Testis (tissue), 3 donors: ENCODE measurements around the gene MAML2. TPM values are rescaled to one million over a fixed set of nuclear protein-coding genes. Genes with fewer than 3 reads are reported as not detected.
A peak's percentile ranks its signal among the peaks of the same experiment; 100 is the strongest.

Source experiments
- DNase-seq: peaks from one replicate; pipeline ENCODE4 v3.0.0-alpha.2; 2019
- H3K27ac ChIP-seq, 2 donors: fragments of 200-600 bp; sonication (generic); one replicate each; pipeline ENCODE4 v1.5.1; 2019
- H3K27me3 ChIP-seq: fragments of 200-600 bp; sonication (generic); one replicate; pipeline ENCODE4 v1.5.1; 2019
- H3K36me3 ChIP-seq: fragments of 200-600 bp; sonication (generic); one replicate; pipeline ENCODE4 v1.5.1; 2017; ENCODE audit warnings: low read depth; ENCODE audit errors: missing control alignments
- H3K4me1 ChIP-seq: fragments of 200-600 bp; sonication (generic); one replicate; pipeline ENCODE4 v1.5.1; 2019
- H3K4me3 ChIP-seq, 2 donors: fragments of 200-600 bp; sonication (generic); one replicate each; pipeline ENCODE4 v1.5.1; 2017 to 2019
- H3K9me3 ChIP-seq: fragments of 200-600 bp; sonication (generic); one replicate; pipeline ENCODE4 v1.5.1; 2017
- CTCF ChIP-seq, 3 experiments: fragments of 450-650 bp in 2 of 3; fragments of 200-600 bp in 1 of 3; sonication (generic) in 1 of 3; IDR thresholded peaks; one replicate each; pipeline ENCODE4 v1.5.1; 2016 to 2019; ENCODE audit warnings: antibody characterized with exemption in 3 of 3, mild to moderate bottlenecking in 2 of 3, moderate library complexity in 1 of 3
- POLR2A ChIP-seq: fragments of 450-650 bp; IDR thresholded peaks from one replicate; pipeline ENCODE4 v1.6.1; 2017; ENCODE audit warnings: antibody characterized with exemption, mild to moderate bottlenecking, moderate library complexity
- WGBS, 2 donors: methylation state at CpG; one replicate each; pipeline ENCODE4 v1.1.5; 2018; 5-methylcytosine and 5-hydroxymethylcytosine counted together
- intact Hi-C: fragments of 100-400 bp; cut with DNase I; formaldehyde crosslinking; loops from one replicate; pipeline ENCODE4 v1.15.1; 2023; ENCODE audit warnings: low total_unique reads
- polyA plus RNA-seq: library from polyadenylated mRNA; stranded (reverse); fragments of 350-450 nt; fragmentation: Illumina TruSeq; extraction: RNeasy Lipid Tissue Mini Kit (QIAGEN cat#74804); gene quantifications from one replicate; pipeline ENCODE4 v1.2.3, GENCODE V29; 2014; ENCODE audit warnings: low read depth, low replicate concordance; ENCODE audit not compliant: insufficient read depth
- total RNA-seq, 2 donors: library from RNA; depleted of rRNA; stranded (reverse); fragments of >200 nt; gene quantifications; one replicate each; pipeline ENCODE4 v1.2.3, GENCODE V29; 2016

MAML2 gene
- total and polyA plus RNA-seq, 3 donors from 2014 or later: 5.1 to 23.6 (median 17.6) TPM

GRCh38 chr11:96306933-96307775 is 35.8 kb downstream of the MAML2 start:
- H3K27ac ChIP-seq: peak overlapping the region; percentile 72 to 74
- H3K4me1 ChIP-seq: peaks cover 33% of the 10 kb centered on the region
- H3K9me3 ChIP-seq: no peaks in the 10 kb centered on the region
- WGBS, 2 donors: 24 to 34% methylated on average over 10 of the region's 10 CpGs
- no peak for TF ChIP-seq POLR2A
- TF ChIP-seq CTCF (IDR thresholded peaks at IDR 0.05): no peak
- H3K27me3 ChIP-seq: no peaks in the 10 kb centered on the region
- DNase-seq: peak; percentile 79
- H3K4me3 ChIP-seq: no peak overlapping the region
- H3K36me3 ChIP-seq: no peaks in the 10 kb centered on the region
- intact Hi-C loops: no loop called here

- no peak for DNase-seq
- Histone ChIP-seq H3K27ac (peak overlapping the region; percentile 72 to 74), H3K27me3 (no peaks in the 10 kb centered on the region), H3K4me1 (peaks cover 33% of the 10 kb centered on the region), H3K36me3 (no peaks in the 10 kb centered on the region), H3K9me3 (no peaks in the 10 kb centered on the region), H3K4me3 (no peak overlapping the region)
- 21 to 35% methylated on average over 3 of the region's 3 CpGs for WGBS, 2 donors
- no peak for TF ChIP-seq CTCF (IDR thresholded peaks at IDR 0.05)
- no peak for TF ChIP-seq POLR2A
- intact Hi-C loops: no loop called here
These were observed 36.4 kb downstream of the MAML2 start for GRCh38 chr11:96306600-96306932.

- WGBS, 2 donors: 61 to 70% methylated on average over 1 of the region's 1 CpG
- peaks cover 33% of the 10 kb centered on the region for H3K4me1 ChIP-seq
- no peak for DNase-seq
These were observed 36.9 kb downstream of the MAML2 start for GRCh38 chr11:96306071-96306470.

GRCh38 chr11:96303980-96304379 is 39.0 kb downstream of the MAML2 start:
- no peak for DNase-seq
- intact Hi-C loops: no loop called here
- WGBS, 2 donors: 61 to 83% methylated on average over 3 of the region's 3 CpGs
- peak overlapping the region in 1 of 2 donors; percentile 26 for H3K27ac ChIP-seq
- H3K4me3 ChIP-seq: no peak overlapping the region
- no peaks in the 10 kb centered on the region for H3K27me3 ChIP-seq
- H3K36me3 ChIP-seq: no peaks in the 10 kb centered on the region
- TF ChIP-seq POLR2A (no peak), CTCF (IDR thresholded peaks at IDR 0.05) (no peak)
- H3K9me3 ChIP-seq: no peaks in the 10 kb centered on the region
- H3K4me1 ChIP-seq: peaks cover 34% of the 10 kb centered on the region

More at GRCh38 chr11:96306071-96306470, 36.9 kb downstream of the MAML2 start:
- TF ChIP-seq POLR2A (no peak), CTCF (IDR thresholded peaks at IDR 0.05) (no peak)
- intact Hi-C loops: no loop called here
- Histone ChIP-seq H3K9me3 (no peaks in the 10 kb centered on the region), H3K4me3 (no peak overlapping the region), H3K27ac (peak overlapping the region; percentile 72 to 74), H3K27me3 (no peaks in the 10 kb centered on the region), H3K36me3 (no peaks in the 10 kb centered on the region)

- H3K4me1 ChIP-seq: peaks cover 32% of the 10 kb centered on the region
- DNase-seq: no peak
These were observed 39.9 kb downstream of the MAML2 start for GRCh38 chr11:96303064-96303463.

More at GRCh38 chr11:96303064-96303463, 39.9 kb downstream of the MAML2 start:
- no peak for TF ChIP-seq POLR2A
- no peak for TF ChIP-seq CTCF (IDR thresholded peaks at IDR 0.05)
- no peaks in the 10 kb centered on the region for H3K36me3 ChIP-seq
- H3K4me3 ChIP-seq: no peak overlapping the region
- no peaks in the 10 kb centered on the region for H3K27me3 ChIP-seq
- no peaks in the 10 kb centered on the region for H3K9me3 ChIP-seq
- peak overlapping the region in 1 of 2 donors; percentile 26 for H3K27ac ChIP-seq
- WGBS, 2 donors: 44 to 54% methylated on average over 1 of the region's 1 CpG
- intact Hi-C loops: no loop called here
